Endothelial cell of umbilical vein (primary cell): ENCODE results near the gene OTUD1. TPM values are rescaled to one million over a fixed set of nuclear protein-coding genes. Genes with fewer than 3 reads are reported as not detected.

Experiments used
- BruUV-seq: library from RNA; stranded (reverse); fragments of 400-500 nt; replicated peaks from 2 replicates; lab custom pipeline; 2021; lab: Mats Ljungman, UMichigan
- CTCF ChIA-PET: fragments of 300-600, 350-600 bp; sonication (Branson Sonifier 250); formaldehyde crosslinking; loops from one replicate; lab custom pipeline; 2021; ENCODE audit warnings: antibody characterized with exemption, inconsistent platforms; lab: Charles Lee
- POLR2A ChIA-PET: fragments of 300-600, 350-600 bp; sonication (Branson Sonifier 250); formaldehyde crosslinking; loops from one replicate; lab custom pipeline; 2021; ENCODE audit warnings: antibody characterized with exemption, inconsistent platforms; lab: Charles Lee
- DNase-seq: peaks from one replicate; pipeline ENCODE4 v3.0.0-alpha.2; 2011; ENCODE audit warnings: low read depth, low spot score
- FAIRE-seq: peaks from 2 replicates; lab custom pipeline; 2011; peaks lifted over from hg19 to GRCh38; lab: Jason Lieb, UNC
- H2AFZ ChIP-seq: 2 replicates; pipeline ENCODE4 v1.6.0; 2012; ENCODE audit warnings: low read depth, low read length, control low read depth, inconsistent platforms
- H3K27ac ChIP-seq: 2 replicates; pipeline ENCODE4 v1.5.1; 2011; ENCODE audit warnings: low read depth, mild to moderate bottlenecking, control low read depth, low read length, moderate library complexity; ENCODE audit not compliant: insufficient read depth
- H3K27me3 ChIP-seq, 2 experiments: 2 replicates each; pipeline versions ENCODE4 v1.6.0 to v1.6.1; 2011; ENCODE audit warnings: low read length in 2 of 2, mixed read lengths in 1 of 2; ENCODE audit not compliant: control insufficient read depth in 2 of 2, insufficient read depth in 2 of 2
- H3K36me3 ChIP-seq, 2 experiments: 2 replicates in 1 of 2; 3 replicates in 1 of 2; pipeline ENCODE4 v1.5.1; 2011; ENCODE audit warnings: low read length in 2 of 2, mild to moderate bottlenecking in 1 of 2, moderate library complexity in 1 of 2; ENCODE audit not compliant: control insufficient read depth in 2 of 2, insufficient read depth in 2 of 2; ENCODE audit errors: extremely low read depth in 1 of 2
- H3K4me1 ChIP-seq: 3 replicates; pipeline ENCODE4 v1.5.1; 2011; ENCODE audit warnings: mild to moderate bottlenecking, low read length; ENCODE audit not compliant: control insufficient read depth, insufficient read depth; ENCODE audit errors: extremely low read depth
- H3K4me2 ChIP-seq: 2 replicates; pipeline ENCODE4 v1.6.1; 2011; ENCODE audit warnings: low read length, control low read depth, mixed read lengths; ENCODE audit not compliant: insufficient read depth
- H3K4me3 ChIP-seq, 3 experiments: fragments of 200-600 bp in 1 of 3; sonication (generic), shearing (Covaris generic) in 1 of 3; replicated peaks in 1 of 3; 2 replicates each; pipeline ENCODE4 v1.5.1; 2011 to 2016; ENCODE audit warnings: control low read depth in 3 of 3, low read length in 3 of 3, mild to moderate bottlenecking in 2 of 3, inconsistent platforms in 1 of 3, low read depth in 1 of 3, moderate library complexity in 1 of 3; ENCODE audit not compliant: insufficient read depth in 1 of 3
- H3K79me2 ChIP-seq: 2 replicates; pipeline ENCODE4 v1.6.0; 2012; ENCODE audit warnings: low read length, inconsistent platforms; ENCODE audit not compliant: control insufficient read depth, insufficient read depth
- H3K9ac ChIP-seq: replicated peaks from 2 replicates; pipeline ENCODE3; 2011; ENCODE audit warnings: low read length, control low read depth; ENCODE audit not compliant: insufficient read depth; ENCODE audit errors: extremely low read depth
- H3K9me1 ChIP-seq: replicated peaks from 3 replicates; pipeline ENCODE4 v1.6.0; 2011; ENCODE audit warnings: mild to moderate bottlenecking, low read length; ENCODE audit not compliant: control insufficient read depth, insufficient read depth; ENCODE audit errors: extremely low read depth
- H3K9me3 ChIP-seq: replicated peaks from 2 replicates; pipeline ENCODE4 v1.5.1; 2012; ENCODE audit warnings: low read length, inconsistent platforms; ENCODE audit not compliant: control insufficient read depth, insufficient read depth
- H4K20me1 ChIP-seq: replicated peaks from 2 replicates; pipeline ENCODE3; 2011; ENCODE audit warnings: mild to moderate bottlenecking, low read length; ENCODE audit not compliant: control insufficient read depth, insufficient read depth; ENCODE audit errors: extremely low read depth
- EZH2 ChIP-seq: IDR thresholded peaks from 2 replicates; pipeline ENCODE4 v1.6.1; 2012; ENCODE audit warnings: borderline replicate concordance, low read depth, mild to moderate bottlenecking, moderate library complexity, low read length, inconsistent platforms; ENCODE audit not compliant: severe bottlenecking
- FOS ChIP-seq: IDR thresholded peaks from 2 replicates; pipeline ENCODE4 v1.6.1; 2011; ENCODE audit warnings: mild to moderate bottlenecking, low read length, moderate library complexity, borderline replicate concordance; ENCODE audit not compliant: insufficient read depth
- GATA2 ChIP-seq: IDR thresholded peaks from 2 replicates; pipeline ENCODE4 v1.7.0; 2011; ENCODE audit warnings: low read depth, mild to moderate bottlenecking, moderate library complexity, mixed read lengths, low read length; ENCODE audit not compliant: insufficient read length, insufficient read depth
- JUN ChIP-seq: IDR thresholded peaks from 2 replicates; pipeline ENCODE4 v1.6.1; 2011; ENCODE audit warnings: borderline replicate concordance, low read depth; ENCODE audit not compliant: insufficient read length, insufficient read depth
- MYC ChIP-seq: IDR thresholded peaks from one replicate; pipeline ENCODE4 v1.6.1; 2011; ENCODE audit warnings: mild to moderate bottlenecking, low read depth, low read length
- POLR2A ChIP-seq: IDR thresholded peaks from 2 replicates; pipeline ENCODE4 v1.6.1; 2012; ENCODE audit warnings: low read depth, mild to moderate bottlenecking, control low read depth, low read length
- POLR2AphosphoS5 ChIP-seq: IDR thresholded peaks from 2 replicates; pipeline ENCODE4 v1.6.1; 2012; ENCODE audit warnings: low read depth, mild to moderate bottlenecking, control low read depth, low read length, moderate library complexity; ENCODE audit not compliant: insufficient read depth
- dilution Hi-C: fragments of 300-500 bp; cut with MboI; formaldehyde crosslinking; loops from one replicate; pipeline ENCODE4 v1.15.0; 2019; ENCODE audit warnings: low sequenced_read_pairs; ENCODE audit not compliant: extremely low pct_ligation_motif_present
- intact Hi-C: fragments of 100-400 bp; cut with micrococcal nuclease; formaldehyde crosslinking; loops from one replicate; pipeline ENCODE4 v1.10.0; 2022
- polyA plus RNA-seq, 4 experiments: library from polyadenylated mRNA; depleted of rRNA in 3 of 4; stranded (reverse) in 3 of 4; unstranded in 1 of 4; fragments of >200 nt; gene quantifications; 2 replicates each; pipeline versions ENCODE4 v1.2.1 to v1.2.3, GENCODE V29; 2011 to 2012; ENCODE audit warnings: missing spikeins in 1 of 4
- total RNA-seq: library from RNA; stranded (reverse); gene quantifications from 2 replicates; pipeline ENCODE4 v1.2.3, GENCODE V29; 2021
- TF ChIP-seq, protein P1 (sequence below): IDR thresholded peaks from 2 replicates; pipeline ENCODE4 v1.6.1; 2011; ENCODE audit not compliant: insufficient read depth, insufficient read length
- TF ChIP-seq, protein P2 (sequence below), 2 donors: IDR thresholded peaks; 1 replicate in 1 of 2; 2 replicates in 1 of 2; pipeline ENCODE4 v1.5.1; 2011; ENCODE audit warnings: low read length in 2 of 2, mild to moderate bottlenecking in 2 of 2, moderate library complexity in 2 of 2, control low read depth in 1 of 2, inconsistent platforms in 1 of 2, low read depth in 1 of 2; ENCODE audit not compliant: insufficient read depth in 1 of 2; ENCODE audit errors: extremely low read depth in 1 of 2

The OTUD1 gene
- total and polyA plus RNA-seq, 2 donors (not counting 3 experiments of a cell fraction or from before 2014, with no cell fraction given) = 2.2 to 4.8 TPM

DNA sequence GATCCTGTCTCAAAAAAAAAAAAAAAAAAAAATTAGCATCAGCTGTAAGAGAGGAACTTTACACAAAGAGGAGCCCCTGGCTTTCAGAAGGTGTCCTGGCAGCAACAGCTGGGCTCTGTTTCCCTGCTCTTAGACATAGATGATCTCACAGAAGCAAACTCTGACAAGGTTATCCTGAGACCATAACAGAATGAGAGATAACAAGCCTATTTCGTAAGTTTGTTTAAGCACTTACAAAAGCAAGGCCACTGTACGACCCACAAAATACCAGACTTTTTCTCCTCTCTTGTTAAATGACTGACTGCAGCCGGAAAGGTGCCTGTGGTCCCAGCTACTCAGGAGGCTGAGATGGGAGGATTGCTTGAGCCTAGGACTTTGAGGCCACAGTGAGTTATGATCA, 33.3 kb upstream of the OTUD1 start:
- POLR2A ChIA-PET = no interaction called here
- Histone ChIP-seq H3K79me2 (no peaks in the 10 kb centered on the region), H2AFZ (no peak overlapping the region), H3K4me2 (no peak overlapping the region), H3K4me1 (no peaks in the 10 kb centered on the region), H3K4me3 (no peak overlapping the region), H3K27ac (no peak overlapping the region), H3K9me1 (no peaks in the 10 kb centered on the region), H3K36me3 (no peaks in the 10 kb centered on the region), H3K9me3 (no peaks in the 10 kb centered on the region), H3K27me3 (no peaks in the 10 kb centered on the region), H4K20me1 (no peaks in the 10 kb centered on the region), H3K9ac (no peak overlapping the region)
- no TSS peak for BruUV-seq
- no peak for FAIRE-seq
- intact Hi-C loops (no loop called here), dilution Hi-C loops (no loop called here)
- TF ChIP-seq, protein P1, sequence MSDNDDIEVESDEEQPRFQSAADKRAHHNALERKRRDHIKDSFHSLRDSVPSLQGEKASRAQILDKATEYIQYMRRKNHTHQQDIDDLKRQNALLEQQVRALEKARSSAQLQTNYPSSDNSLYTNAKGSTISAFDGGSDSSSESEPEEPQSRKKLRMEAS = no peak
- TF ChIP-seq FOS = no peak
- TF ChIP-seq JUN = no peak
- TF ChIP-seq POLR2AphosphoS5 = no peak
- CTCF ChIA-PET = interaction anchor here (0.7 kb wide), 1 partner anchor 9 kb away, joined by 3 read pairs; no protein-coding TSS in a partner anchor
- no peak for DNase-seq

GRCh38 chr10:23406409-23406808, 32.5 kb upstream of the OTUD1 start:
- H3K27ac ChIP-seq = no peak overlapping the region
- no peaks in the 10 kb centered on the region for H3K4me1 ChIP-seq
- H3K9ac ChIP-seq = no peak overlapping the region
- CTCF ChIA-PET = no interaction called here
- TF ChIP-seq EZH2 (no peak), POLR2A (no peak), GATA2 (no peak), FOS (no peak), MYC (no peak), JUN (no peak), POLR2AphosphoS5 (no peak)
- TF ChIP-seq, protein P1 = no peak
- TF ChIP-seq, protein P2, sequence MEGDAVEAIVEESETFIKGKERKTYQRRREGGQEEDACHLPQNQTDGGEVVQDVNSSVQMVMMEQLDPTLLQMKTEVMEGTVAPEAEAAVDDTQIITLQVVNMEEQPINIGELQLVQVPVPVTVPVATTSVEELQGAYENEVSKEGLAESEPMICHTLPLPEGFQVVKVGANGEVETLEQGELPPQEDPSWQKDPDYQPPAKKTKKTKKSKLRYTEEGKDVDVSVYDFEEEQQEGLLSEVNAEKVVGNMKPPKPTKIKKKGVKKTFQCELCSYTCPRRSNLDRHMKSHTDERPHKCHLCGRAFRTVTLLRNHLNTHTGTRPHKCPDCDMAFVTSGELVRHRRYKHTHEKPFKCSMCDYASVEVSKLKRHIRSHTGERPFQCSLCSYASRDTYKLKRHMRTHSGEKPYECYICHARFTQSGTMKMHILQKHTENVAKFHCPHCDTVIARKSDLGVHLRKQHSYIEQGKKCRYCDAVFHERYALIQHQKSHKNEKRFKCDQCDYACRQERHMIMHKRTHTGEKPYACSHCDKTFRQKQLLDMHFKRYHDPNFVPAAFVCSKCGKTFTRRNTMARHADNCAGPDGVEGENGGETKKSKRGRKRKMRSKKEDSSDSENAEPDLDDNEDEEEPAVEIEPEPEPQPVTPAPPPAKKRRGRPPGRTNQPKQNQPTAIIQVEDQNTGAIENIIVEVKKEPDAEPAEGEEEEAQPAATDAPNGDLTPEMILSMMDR (IDR thresholded peaks at IDR 0.05; ENCODE audit: extremely low read depth in 1 of 2, insufficient read depth in 1 of 2, low read depth in 1 of 2, low read length in 2 of 2) = no peak
- H3K36me3 ChIP-seq = no peaks in the 10 kb centered on the region
- no peak overlapping the region for H3K4me2 ChIP-seq
- no peaks in the 10 kb centered on the region for H4K20me1 ChIP-seq
- no peak for DNase-seq
- H3K9me3 ChIP-seq = no peaks in the 10 kb centered on the region
- no peak for FAIRE-seq
- dilution Hi-C loops = no loop called here
- H3K79me2 ChIP-seq = no peaks in the 10 kb centered on the region
- no peak overlapping the region for H3K4me3 ChIP-seq
- POLR2A ChIA-PET = no interaction called here
- H2AFZ ChIP-seq = no peak overlapping the region
- BruUV-seq = no TSS peak
- no peaks in the 10 kb centered on the region for H3K27me3 ChIP-seq
- intact Hi-C loops = no loop called here
- no peaks in the 10 kb centered on the region for H3K9me1 ChIP-seq
